ENCODE data around the gene RAP1GAP2.

DNA sequence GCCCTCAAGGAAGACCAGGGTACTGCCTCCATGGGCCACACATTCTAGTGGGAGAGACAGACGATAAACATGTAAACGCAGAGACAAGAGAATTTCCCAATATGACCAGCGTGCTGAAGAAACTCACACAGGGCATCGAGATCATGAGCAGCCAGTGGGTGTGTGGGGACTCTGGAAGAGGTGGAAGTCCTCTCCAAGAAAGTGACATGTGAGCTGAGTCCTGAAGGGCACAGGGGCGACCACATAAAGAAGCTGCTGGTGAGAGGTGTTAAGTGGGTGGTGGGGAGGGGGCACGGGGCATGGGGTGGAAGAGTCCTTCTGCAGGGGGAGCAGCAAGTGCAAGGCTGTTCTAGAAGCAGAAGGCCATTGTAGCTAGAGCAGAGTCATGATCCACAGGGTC lies 21.0 kb upstream of the RAP1GAP2 start:
- no peak for TF ChIP-seq CREB1 (CRISPR knock-in tag; IDR thresholded peaks at IDR 0.05)
- TF ChIP-seq, protein P1, sequence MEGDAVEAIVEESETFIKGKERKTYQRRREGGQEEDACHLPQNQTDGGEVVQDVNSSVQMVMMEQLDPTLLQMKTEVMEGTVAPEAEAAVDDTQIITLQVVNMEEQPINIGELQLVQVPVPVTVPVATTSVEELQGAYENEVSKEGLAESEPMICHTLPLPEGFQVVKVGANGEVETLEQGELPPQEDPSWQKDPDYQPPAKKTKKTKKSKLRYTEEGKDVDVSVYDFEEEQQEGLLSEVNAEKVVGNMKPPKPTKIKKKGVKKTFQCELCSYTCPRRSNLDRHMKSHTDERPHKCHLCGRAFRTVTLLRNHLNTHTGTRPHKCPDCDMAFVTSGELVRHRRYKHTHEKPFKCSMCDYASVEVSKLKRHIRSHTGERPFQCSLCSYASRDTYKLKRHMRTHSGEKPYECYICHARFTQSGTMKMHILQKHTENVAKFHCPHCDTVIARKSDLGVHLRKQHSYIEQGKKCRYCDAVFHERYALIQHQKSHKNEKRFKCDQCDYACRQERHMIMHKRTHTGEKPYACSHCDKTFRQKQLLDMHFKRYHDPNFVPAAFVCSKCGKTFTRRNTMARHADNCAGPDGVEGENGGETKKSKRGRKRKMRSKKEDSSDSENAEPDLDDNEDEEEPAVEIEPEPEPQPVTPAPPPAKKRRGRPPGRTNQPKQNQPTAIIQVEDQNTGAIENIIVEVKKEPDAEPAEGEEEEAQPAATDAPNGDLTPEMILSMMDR (IDR thresholded peaks at IDR 0.05): no peak
- TF ChIP-seq, protein P2, sequence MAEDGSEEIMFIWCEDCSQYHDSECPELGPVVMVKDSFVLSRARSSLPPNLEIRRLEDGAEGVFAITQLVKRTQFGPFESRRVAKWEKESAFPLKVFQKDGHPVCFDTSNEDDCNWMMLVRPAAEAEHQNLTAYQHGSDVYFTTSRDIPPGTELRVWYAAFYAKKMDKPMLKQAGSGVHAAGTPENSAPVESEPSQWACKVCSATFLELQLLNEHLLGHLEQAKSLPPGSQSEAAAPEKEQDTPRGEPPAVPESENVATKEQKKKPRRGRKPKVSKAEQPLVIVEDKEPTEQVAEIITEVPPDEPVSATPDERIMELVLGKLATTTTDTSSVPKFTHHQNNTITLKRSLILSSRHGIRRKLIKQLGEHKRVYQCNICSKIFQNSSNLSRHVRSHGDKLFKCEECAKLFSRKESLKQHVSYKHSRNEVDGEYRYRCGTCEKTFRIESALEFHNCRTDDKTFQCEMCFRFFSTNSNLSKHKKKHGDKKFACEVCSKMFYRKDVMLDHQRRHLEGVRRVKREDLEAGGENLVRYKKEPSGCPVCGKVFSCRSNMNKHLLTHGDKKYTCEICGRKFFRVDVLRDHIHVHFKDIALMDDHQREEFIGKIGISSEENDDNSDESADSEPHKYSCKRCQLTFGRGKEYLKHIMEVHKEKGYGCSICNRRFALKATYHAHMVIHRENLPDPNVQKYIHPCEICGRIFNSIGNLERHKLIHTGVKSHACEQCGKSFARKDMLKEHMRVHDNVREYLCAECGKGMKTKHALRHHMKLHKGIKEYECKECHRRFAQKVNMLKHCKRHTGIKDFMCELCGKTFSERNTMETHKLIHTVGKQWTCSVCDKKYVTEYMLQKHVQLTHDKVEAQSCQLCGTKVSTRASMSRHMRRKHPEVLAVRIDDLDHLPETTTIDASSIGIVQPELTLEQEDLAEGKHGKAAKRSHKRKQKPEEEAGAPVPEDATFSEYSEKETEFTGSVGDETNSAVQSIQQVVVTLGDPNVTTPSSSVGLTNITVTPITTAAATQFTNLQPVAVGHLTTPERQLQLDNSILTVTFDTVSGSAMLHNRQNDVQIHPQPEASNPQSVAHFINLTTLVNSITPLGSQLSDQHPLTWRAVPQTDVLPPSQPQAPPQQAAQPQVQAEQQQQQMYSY (CRISPR knock-in tag; IDR thresholded peaks at IDR 0.05): no peak
- TF ChIP-seq SOX15 (CRISPR knock-in tag; IDR thresholded peaks at IDR 0.05): no peak
- no peak for TF ChIP-seq ZNF671 (CRISPR knock-in tag; IDR thresholded peaks at IDR 0.05)
- TF ChIP-seq, protein P3, sequence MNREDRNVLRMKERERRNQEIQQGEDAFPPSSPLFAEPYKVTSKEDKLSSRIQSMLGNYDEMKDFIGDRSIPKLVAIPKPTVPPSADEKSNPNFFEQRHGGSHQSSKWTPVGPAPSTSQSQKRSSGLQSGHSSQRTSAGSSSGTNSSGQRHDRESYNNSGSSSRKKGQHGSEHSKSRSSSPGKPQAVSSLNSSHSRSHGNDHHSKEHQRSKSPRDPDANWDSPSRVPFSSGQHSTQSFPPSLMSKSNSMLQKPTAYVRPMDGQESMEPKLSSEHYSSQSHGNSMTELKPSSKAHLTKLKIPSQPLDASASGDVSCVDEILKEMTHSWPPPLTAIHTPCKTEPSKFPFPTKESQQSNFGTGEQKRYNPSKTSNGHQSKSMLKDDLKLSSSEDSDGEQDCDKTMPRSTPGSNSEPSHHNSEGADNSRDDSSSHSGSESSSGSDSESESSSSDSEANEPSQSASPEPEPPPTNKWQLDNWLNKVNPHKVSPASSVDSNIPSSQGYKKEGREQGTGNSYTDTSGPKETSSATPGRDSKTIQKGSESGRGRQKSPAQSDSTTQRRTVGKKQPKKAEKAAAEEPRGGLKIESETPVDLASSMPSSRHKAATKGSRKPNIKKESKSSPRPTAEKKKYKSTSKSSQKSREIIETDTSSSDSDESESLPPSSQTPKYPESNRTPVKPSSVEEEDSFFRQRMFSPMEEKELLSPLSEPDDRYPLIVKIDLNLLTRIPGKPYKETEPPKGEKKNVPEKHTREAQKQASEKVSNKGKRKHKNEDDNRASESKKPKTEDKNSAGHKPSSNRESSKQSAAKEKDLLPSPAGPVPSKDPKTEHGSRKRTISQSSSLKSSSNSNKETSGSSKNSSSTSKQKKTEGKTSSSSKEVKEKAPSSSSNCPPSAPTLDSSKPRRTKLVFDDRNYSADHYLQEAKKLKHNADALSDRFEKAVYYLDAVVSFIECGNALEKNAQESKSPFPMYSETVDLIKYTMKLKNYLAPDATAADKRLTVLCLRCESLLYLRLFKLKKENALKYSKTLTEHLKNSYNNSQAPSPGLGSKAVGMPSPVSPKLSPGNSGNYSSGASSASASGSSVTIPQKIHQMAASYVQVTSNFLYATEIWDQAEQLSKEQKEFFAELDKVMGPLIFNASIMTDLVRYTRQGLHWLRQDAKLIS (CRISPR knock-in tag; IDR thresholded peaks at IDR 0.05; ENCODE audit: borderline replicate concordance): no peak
- no peak for TF ChIP-seq ZNF317 (CRISPR knock-in tag; IDR thresholded peaks at IDR 0.05; ENCODE audit: borderline replicate concordance, low read depth)
- TF ChIP-seq CREM (CRISPR knock-in tag; IDR thresholded peaks at IDR 0.05): no peak
- no peak for TF ChIP-seq PREB (CRISPR knock-in tag; IDR thresholded peaks at IDR 0.05; ENCODE audit: borderline replicate concordance)
- TF ChIP-seq ZNF219 (CRISPR knock-in tag; IDR thresholded peaks at IDR 0.05; ENCODE audit: borderline replicate concordance): no peak
